Common myeloid progenitor, CD34-positive (primary cell): ENCODE results near the gene WDR83.

Experiments
- CTCF ChIA-PET: fragments of 350-600 bp; sonication (Branson Sonifier 250); formaldehyde crosslinking; loops from one replicate; lab custom pipeline; 2021; ENCODE audit warnings: antibody characterized with exemption; lab: Charles Lee
- POLR2A ChIA-PET: fragments of 350-600 bp; sonication (Branson Sonifier 250); formaldehyde crosslinking; loops from one replicate; lab custom pipeline; 2021; ENCODE audit warnings: antibody characterized with exemption; lab: Charles Lee
- DNase-seq, 3 donors: peaks; one replicate each; pipeline versions ENCODE4 v3.0.0 to v3.0.0-alpha.2; 2013
- H3K27ac ChIP-seq, 2 experiments: 1 replicate in 1 of 2; 2 replicates in 1 of 2; pipeline ENCODE4 v1.7.0; 2013; ENCODE audit warnings: inconsistent platforms in 2 of 2, low read length in 2 of 2, mild to moderate bottlenecking in 2 of 2, low read depth in 1 of 2, moderate library complexity in 1 of 2; ENCODE audit not compliant: severe bottlenecking in 2 of 2, insufficient read depth in 1 of 2, poor library complexity in 1 of 2
- H3K27me3 ChIP-seq, 5 experiments: replicated peaks in 2 of 5; 1 replicate in 3 of 5; 2 replicates in 2 of 5; pipeline versions ENCODE4 v1.6.1 to v1.7.0; 2013; ENCODE audit warnings: low read length in 4 of 5, mild to moderate bottlenecking in 2 of 5, moderate library complexity in 2 of 5, inconsistent platforms in 1 of 5; ENCODE audit not compliant: insufficient read depth in 5 of 5, control insufficient read depth in 4 of 5
- H3K36me3 ChIP-seq, 4 experiments: 1 replicate in 2 of 4; 2 replicates in 2 of 4; pipeline versions ENCODE4 v1.6.1 to v1.7.0; 2013; ENCODE audit warnings: low read length in 3 of 4, control low read depth in 1 of 4, mild to moderate bottlenecking in 1 of 4; ENCODE audit not compliant: control insufficient read depth in 4 of 4, insufficient read depth in 4 of 4
- H3K4me1 ChIP-seq, 4 experiments: 1 replicate in 3 of 4; 2 replicates in 1 of 4; pipeline versions ENCODE4 v1.6.1 to v1.7.1; 2013; ENCODE audit warnings: low read length in 3 of 4, mild to moderate bottlenecking in 3 of 4, control low read depth in 1 of 4, inconsistent platforms in 1 of 4, moderate library complexity in 1 of 4; ENCODE audit not compliant: control insufficient read depth in 4 of 4, insufficient read depth in 4 of 4; ENCODE audit errors: control extremely low read depth in 1 of 4
- H3K4me3 ChIP-seq, 7 experiments: 1 replicate in 4 of 7; 2 replicates in 3 of 7; pipeline versions ENCODE4 v1.5.1 to v1.7.0; 2013; ENCODE audit warnings: mild to moderate bottlenecking in 7 of 7, low read length in 6 of 7, moderate library complexity in 6 of 7, inconsistent platforms in 2 of 7, low read depth in 2 of 7, control low read depth in 1 of 7; ENCODE audit not compliant: insufficient read depth in 4 of 7, control insufficient read depth in 1 of 7; ENCODE audit errors: extremely low read depth in 1 of 7
- H3K9me3 ChIP-seq, 5 experiments: 1 replicate in 4 of 5; 2 replicates in 1 of 5; pipeline versions ENCODE4 v1.6.1 to v1.7.1; 2013; ENCODE audit warnings: low read length in 4 of 5, mild to moderate bottlenecking in 2 of 5, inconsistent platforms in 1 of 5, low read depth in 1 of 5, moderate library complexity in 1 of 5; ENCODE audit not compliant: control insufficient read depth in 4 of 5, insufficient read depth in 2 of 5; ENCODE audit errors: control extremely low read depth in 1 of 5
- WGBS: methylation state at CpG from one replicate; pipeline ENCODE4 v1.1.5; 2013; ENCODE audit not compliant: insufficient coverage; 5-methylcytosine and 5-hydroxymethylcytosine counted together

WDR83 gene

GRCh38 chr19:12723381-12723640 lies 56.7 kb downstream of the WDR83 start:
- Histone ChIP-seq H3K9me3 (no peaks in the 10 kb centered on the region), H3K4me3 (peak overlapping the region; percentile 53 to 95 (median 78)), H3K4me1 (peaks cover 12 to 35% (median 33%) of the 10 kb centered on the region in 4 experiments), H3K27ac (peak overlapping the region in 1 of 2 experiments; percentile 92), H3K36me3 (peaks cover 6 to 31% (median 16%) of the 10 kb centered on the region in 4 experiments), H3K27me3 (no peaks in the 10 kb centered on the region)
- ChIA-PET POLR2A (interaction anchor here (1.3 to 2.4 kb wide), 4 partner anchors 9 to 67 kb away, joined by 3 to 16 read pairs (median 4); partner anchors contain the start of genes GET3 and TRIR), CTCF (interaction anchor here (2.1 to 43.3 kb wide), 4 partner anchors 11 to 73 kb away, joined by 6 to 776 read pairs (median 17); partner anchors contain the start of genes BEST2, HOOK2 and TRIR)
- DNase-seq: no peak
- 0% methylated on average over 7 of the region's 7 CpGs for WGBS

- CTCF ChIA-PET: interaction anchor here (2.1 to 43.3 kb wide), 3 partner anchors 10 to 37 kb away, joined by 6 to 776 read pairs (median 26); partner anchors contain the start of genes BEST2, HOOK2 and TRIR
- POLR2A ChIA-PET: interaction anchor here (1.3 to 2.4 kb wide), 3 partner anchors 10 to 66 kb away, joined by 3 to 16 read pairs (median 4); partner anchors contain the start of genes GET3 and TRIR
- Histone ChIP-seq H3K4me3 (peak within 1 kb of the TSS; percentile 67 to 95 (median 78)), H3K9me3 (no peaks in the 10 kb centered on the region), H3K36me3 (peaks cover 3 to 31% (median 15%) of the 10 kb centered on the region in 4 experiments), H3K27ac (peak within 1 kb of the TSS in 1 of 2 experiments; percentile 92), H3K27me3 (no peaks in the 10 kb centered on the region), H3K4me1 (peaks cover 12 to 35% (median 33%) of the 10 kb centered on the region in 4 experiments)
- DNase-seq: peak; percentile 69 to 83 (median 80)
- WGBS: 1% methylated on average over 22 of the region's 28 CpGs
These were observed 57.2 kb downstream of the WDR83 start, which contains the start of gene TNPO2 for GRCh38 chr19:12723641-12724426. Gene TNPO2 (minus strand): TSS chr19:12723932. CDS start chr19:12720977, 2,955 bp downstream.
